HFF-Myc (cell line): Measurements from ENCODE around the gene TBCK.

Source experiments
- DNase-seq: peaks from one replicate; pipeline ENCODE4 v3.0.0-alpha.2; 2011; ENCODE audit warnings: low read depth; ENCODE audit errors: extremely low read depth
- H3K4me3 ChIP-seq: replicated peaks from 2 replicates; pipeline ENCODE4 v1.5.1; 2011; ENCODE audit warnings: low read depth, mild to moderate bottlenecking, control low read depth, low read length
- TF ChIP-seq, protein P1 (sequence below): IDR thresholded peaks from 2 replicates; pipeline ENCODE4 v1.5.1; 2012; ENCODE audit warnings: mild to moderate bottlenecking, low read depth, low read length, control low read depth; ENCODE audit errors: missing control alignments

Gene TBCK

DNA sequence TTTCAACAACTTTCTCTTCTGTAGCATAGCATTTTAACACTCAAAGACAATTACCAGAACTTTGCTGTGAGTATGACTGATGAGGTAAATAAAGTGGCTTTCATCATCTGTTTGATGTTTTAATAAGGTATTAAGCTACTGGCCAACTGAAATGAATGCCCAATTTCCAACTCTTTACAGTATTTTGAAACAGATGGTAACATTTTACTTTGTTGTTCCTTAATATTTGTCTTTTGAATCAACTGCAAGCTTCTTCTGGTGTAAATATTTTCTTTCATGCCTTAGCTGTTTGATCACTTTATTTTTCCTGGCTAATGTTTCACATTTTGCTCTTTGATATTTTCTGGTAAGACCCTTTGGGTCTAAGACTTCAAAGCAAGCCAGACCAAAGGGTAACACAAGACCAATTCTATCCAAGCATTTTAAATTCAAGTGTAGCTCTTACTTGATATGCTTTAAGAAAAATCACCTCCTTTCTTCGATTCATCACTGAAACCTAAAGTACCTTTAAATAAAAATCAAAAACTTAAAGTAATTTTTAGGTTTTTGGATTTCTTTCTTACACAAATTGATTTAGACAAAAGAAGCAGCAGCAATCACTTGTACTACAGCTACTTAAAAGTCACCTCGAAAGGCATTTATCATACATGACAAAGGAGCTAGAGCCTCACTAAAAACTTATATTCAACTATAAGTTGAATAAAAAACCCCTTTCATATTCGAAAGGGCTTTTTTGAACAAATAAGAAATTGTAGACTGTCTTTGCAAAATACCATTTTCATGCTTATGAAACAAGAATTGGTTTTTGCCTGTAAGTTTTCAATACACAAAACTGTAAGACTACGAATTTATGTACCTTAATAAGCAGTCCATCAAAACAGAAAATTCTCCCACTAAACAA is 57.6 kb downstream of the TBCK start:
- H3K4me3 ChIP-seq = no peak overlapping the region

GRCh38 chr4:106256190-106256589 is 59.8 kb downstream of the TBCK start:
- no peak overlapping the region for H3K4me3 ChIP-seq
- TF ChIP-seq, protein P1, sequence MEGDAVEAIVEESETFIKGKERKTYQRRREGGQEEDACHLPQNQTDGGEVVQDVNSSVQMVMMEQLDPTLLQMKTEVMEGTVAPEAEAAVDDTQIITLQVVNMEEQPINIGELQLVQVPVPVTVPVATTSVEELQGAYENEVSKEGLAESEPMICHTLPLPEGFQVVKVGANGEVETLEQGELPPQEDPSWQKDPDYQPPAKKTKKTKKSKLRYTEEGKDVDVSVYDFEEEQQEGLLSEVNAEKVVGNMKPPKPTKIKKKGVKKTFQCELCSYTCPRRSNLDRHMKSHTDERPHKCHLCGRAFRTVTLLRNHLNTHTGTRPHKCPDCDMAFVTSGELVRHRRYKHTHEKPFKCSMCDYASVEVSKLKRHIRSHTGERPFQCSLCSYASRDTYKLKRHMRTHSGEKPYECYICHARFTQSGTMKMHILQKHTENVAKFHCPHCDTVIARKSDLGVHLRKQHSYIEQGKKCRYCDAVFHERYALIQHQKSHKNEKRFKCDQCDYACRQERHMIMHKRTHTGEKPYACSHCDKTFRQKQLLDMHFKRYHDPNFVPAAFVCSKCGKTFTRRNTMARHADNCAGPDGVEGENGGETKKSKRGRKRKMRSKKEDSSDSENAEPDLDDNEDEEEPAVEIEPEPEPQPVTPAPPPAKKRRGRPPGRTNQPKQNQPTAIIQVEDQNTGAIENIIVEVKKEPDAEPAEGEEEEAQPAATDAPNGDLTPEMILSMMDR = no peak

More for the DNA sequence above, 57.6 kb downstream of the TBCK start:
- TF ChIP-seq, protein P1 = no peak
- DNase-seq = no peak

GRCh38 chr4:106255195-106255594 is 60.8 kb downstream of the TBCK start:
- DNase-seq = no peak
- H3K4me3 ChIP-seq = no peak overlapping the region
- TF ChIP-seq, protein P1 = no peak

More at GRCh38 chr4:106256190-106256589, 59.8 kb downstream of the TBCK start:
- no peak for DNase-seq

- TF ChIP-seq, protein P1 = no peak
- no peak for DNase-seq
- no peak overlapping the region for H3K4me3 ChIP-seq
Measured at GRCh38 chr4:106253364-106254129, 62.5 kb downstream of the TBCK start.

- DNase-seq = no peak
- H3K4me3 ChIP-seq = no peak overlapping the region
- TF ChIP-seq, protein P1 = no peak
Measured at GRCh38 chr4:106247600-106247999, 68.4 kb downstream of the TBCK start.

DNA sequence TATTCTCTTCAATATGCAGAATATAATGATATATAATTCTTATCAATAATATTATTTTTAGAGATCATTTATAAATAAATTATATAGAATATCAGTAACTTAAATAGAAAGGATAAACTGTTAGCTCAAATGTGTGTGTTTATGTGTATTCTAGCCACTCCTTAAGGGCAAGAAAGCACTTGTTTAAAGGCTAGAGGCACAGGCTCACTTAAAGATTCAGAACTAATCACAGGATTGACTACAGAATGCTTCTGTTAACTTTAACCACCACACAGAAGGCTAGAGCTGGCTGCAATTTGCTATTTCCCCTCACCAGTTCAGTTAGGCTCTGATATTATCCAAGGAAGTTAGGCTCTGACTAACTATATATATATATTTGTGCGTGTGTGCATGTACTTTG is 69.6 kb downstream of the TBCK start:
- TF ChIP-seq, protein P1 = no peak
- no peak overlapping the region for H3K4me3 ChIP-seq

More for the DNA sequence above, 69.6 kb downstream of the TBCK start:
- no peak for DNase-seq
